DMS79 (cell line): ENCODE data around the gene GRAP.
"Not testable (repeated sequence)": the region's sequence is repeated elsewhere in the genome, so short reads cannot be mapped to it uniquely, and the experiment has no call there.

Experiments used
- DNase-seq: peaks from one replicate; lab custom pipeline; 2025; lab: John Stamatoyannopoulos, UW

GRAP gene

GRCh38 chr17:19046782-19047375 lies at the start of gene GRAP:
Gene GRAP (minus strand): TSS chr17:19046957. CDS start chr17:19046926, 31 bp downstream.
- DNase-seq = not testable (repeated sequence)

GRCh38 chr17:19093684-19094438 lies 47.1 kb upstream of the GRAP start:
- DNase-seq = not testable (repeated sequence)

- DNase-seq = not testable (repeated sequence)
These were observed 46.3 kb upstream of the GRAP start for GRCh38 chr17:19092737-19093683.

- not testable (repeated sequence) for DNase-seq
These were observed 43.5 kb upstream of the GRAP start for GRCh38 chr17:19090058-19090772.

GRCh38 chr17:19088804-19089685 lies 42.3 kb upstream of the GRAP start:
- not testable (repeated sequence) for DNase-seq

- DNase-seq = not testable (repeated sequence)
These were observed 30.6 kb upstream of the GRAP start for GRCh38 chr17:19077386-19077785.

GRCh38 chr17:19076398-19077192 lies 29.8 kb upstream of the GRAP start:
- DNase-seq = not testable (repeated sequence)

- not testable (repeated sequence) for DNase-seq
These were observed 23.8 kb upstream of the GRAP start for GRCh38 chr17:19070318-19071168.

GRCh38 chr17:19064378-19064777 lies 17.6 kb upstream of the GRAP start:
- DNase-seq = not testable (repeated sequence)

- DNase-seq = not testable (repeated sequence)
These were observed 16.7 kb upstream of the GRAP start for GRCh38 chr17:19063326-19063956.

- not testable (repeated sequence) for DNase-seq
These were observed 16.1 kb upstream of the GRAP start for GRCh38 chr17:19062718-19063325.

GRCh38 chr17:19062009-19062717 lies 15.4 kb upstream of the GRAP start:
- DNase-seq = not testable (repeated sequence)

GRCh38 chr17:19055447-19055846 lies 8.7 kb upstream of the GRAP start:
- not testable (repeated sequence) for DNase-seq

- not testable (repeated sequence) for DNase-seq
These were observed 2.1 kb upstream of the GRAP start for GRCh38 chr17:19048826-19049225.

GRCh38 chr17:19047510-19047909 lies 753 bp upstream of the GRAP start:
- DNase-seq = not testable (repeated sequence)

GRCh38 chr17:19044643-19045042 lies 2.1 kb downstream of the GRAP start:
- not testable (repeated sequence) for DNase-seq

GRCh38 chr17:19043032-19043431 lies 3.7 kb downstream of the GRAP start:
- DNase-seq = not testable (repeated sequence)
